Nephron progenitor cell (in vitro differentiated cells): Measurements from ENCODE around the gene PI16.

Source experiments
- DNase-seq: peaks from one replicate; pipeline ENCODE4 v3.0.0; 2021
- H3K27ac Mint-ChIP-seq: 2 replicates; pipeline ENCODE4 v1.8.0; 2021; ENCODE audit warnings: mild to moderate bottlenecking, moderate library complexity, mixed read lengths
- H3K27me3 Mint-ChIP-seq: 2 replicates; pipeline ENCODE4 v1.8.0; 2021; ENCODE audit warnings: mild to moderate bottlenecking, low read depth, mixed read lengths; ENCODE audit not compliant: poor library complexity
- H3K36me3 Mint-ChIP-seq: 2 replicates; pipeline ENCODE4 v1.8.0; 2021; ENCODE audit warnings: low read depth, mixed read lengths
- H3K4me1 Mint-ChIP-seq: 2 replicates; pipeline ENCODE4 v1.8.0; 2021; ENCODE audit warnings: mixed read lengths
- H3K4me3 Mint-ChIP-seq: 2 replicates; pipeline ENCODE4 v1.8.0; 2021; ENCODE audit warnings: mild to moderate bottlenecking, moderate library complexity, mixed read lengths
- H3K9me3 Mint-ChIP-seq: 2 replicates; pipeline ENCODE4 v1.8.0; 2021; ENCODE audit warnings: mild to moderate bottlenecking, moderate library complexity, mixed read lengths
- TF ChIP-seq, protein P1 (sequence below): fragments of 200-600 bp; sonication (generic); IDR thresholded peaks from 2 replicates; pipeline ENCODE4 v1.5.0; 2021; ENCODE audit warnings: antibody characterized with exemption

The PI16 gene

DNA sequence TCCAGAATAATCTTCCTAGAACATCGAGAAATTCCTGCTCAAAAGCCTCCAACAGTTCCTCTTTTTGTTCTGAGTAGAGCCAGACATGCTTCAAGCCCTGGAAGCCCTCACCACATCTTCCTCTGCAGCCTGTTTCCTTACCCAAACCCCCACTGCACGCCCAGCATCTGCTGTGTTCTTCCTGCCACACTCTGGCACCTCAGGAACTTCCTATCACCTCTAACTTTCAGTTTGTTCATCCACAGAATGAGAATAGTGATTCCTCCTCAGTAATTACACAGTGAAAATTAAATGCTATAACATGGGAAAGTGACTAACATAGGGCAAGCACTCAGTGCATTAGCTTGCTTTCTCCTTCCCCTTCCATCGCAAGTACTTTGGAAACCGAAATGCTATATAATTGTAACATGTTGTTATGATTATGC, 42.5 kb upstream of the PI16 start:
- Mint-ChIP-seq H3K27me3 (no peaks in the 10 kb centered on the region), H3K27ac (no peak overlapping the region), H3K36me3 (peaks cover 5% of the 10 kb centered on the region), H3K9me3 (no peaks in the 10 kb centered on the region), H3K4me1 (peaks cover 18% of the 10 kb centered on the region), H3K4me3 (no peak overlapping the region)
- DNase-seq, result no peak
- TF ChIP-seq, protein P1, sequence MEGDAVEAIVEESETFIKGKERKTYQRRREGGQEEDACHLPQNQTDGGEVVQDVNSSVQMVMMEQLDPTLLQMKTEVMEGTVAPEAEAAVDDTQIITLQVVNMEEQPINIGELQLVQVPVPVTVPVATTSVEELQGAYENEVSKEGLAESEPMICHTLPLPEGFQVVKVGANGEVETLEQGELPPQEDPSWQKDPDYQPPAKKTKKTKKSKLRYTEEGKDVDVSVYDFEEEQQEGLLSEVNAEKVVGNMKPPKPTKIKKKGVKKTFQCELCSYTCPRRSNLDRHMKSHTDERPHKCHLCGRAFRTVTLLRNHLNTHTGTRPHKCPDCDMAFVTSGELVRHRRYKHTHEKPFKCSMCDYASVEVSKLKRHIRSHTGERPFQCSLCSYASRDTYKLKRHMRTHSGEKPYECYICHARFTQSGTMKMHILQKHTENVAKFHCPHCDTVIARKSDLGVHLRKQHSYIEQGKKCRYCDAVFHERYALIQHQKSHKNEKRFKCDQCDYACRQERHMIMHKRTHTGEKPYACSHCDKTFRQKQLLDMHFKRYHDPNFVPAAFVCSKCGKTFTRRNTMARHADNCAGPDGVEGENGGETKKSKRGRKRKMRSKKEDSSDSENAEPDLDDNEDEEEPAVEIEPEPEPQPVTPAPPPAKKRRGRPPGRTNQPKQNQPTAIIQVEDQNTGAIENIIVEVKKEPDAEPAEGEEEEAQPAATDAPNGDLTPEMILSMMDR, result no peak

DNA sequence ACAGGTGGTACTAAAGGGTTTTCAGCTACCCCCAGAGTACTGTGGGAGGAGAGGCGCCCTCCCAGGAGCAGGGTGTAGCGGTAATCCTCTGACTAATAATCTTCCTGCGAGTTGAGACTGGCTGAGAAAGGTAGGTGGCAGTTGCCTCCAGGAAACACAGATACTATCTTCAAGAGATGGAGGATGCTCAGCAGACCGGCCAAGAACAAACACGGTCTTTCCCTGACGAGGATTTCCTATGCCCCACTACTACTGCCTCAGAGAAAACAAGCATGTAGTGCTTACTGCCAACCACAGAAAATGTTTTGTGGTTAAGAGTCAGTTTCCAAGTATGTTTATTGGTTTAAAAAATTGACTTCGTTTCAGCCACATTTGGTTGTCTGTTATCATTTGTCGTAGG, 42.0 kb upstream of the PI16 start:
- no peak for DNase-seq
- H3K27me3 Mint-ChIP-seq, result no peaks in the 10 kb centered on the region
- TF ChIP-seq, protein P1, result no peak

DNA sequence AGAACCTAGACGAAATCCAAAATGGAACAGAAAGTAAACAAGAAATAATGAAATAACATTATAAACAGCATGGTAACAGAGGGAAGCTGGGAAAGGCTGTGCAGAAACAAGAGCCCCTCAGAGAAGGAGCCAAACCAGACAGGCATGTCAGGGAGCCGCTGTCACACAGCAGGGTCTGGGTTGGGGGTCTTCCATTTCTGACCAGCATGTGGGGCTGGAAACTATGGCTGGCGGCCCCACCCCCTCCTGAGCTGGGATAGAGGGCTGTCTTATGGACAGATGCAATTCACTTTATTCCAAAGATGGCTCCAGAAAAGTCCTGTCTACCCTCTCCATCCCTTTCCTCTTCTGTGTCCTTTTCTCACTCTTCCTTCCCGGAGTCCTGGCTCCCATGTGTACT, 41.5 kb upstream of the PI16 start:
- TF ChIP-seq, protein P1, result no peak
- Mint-ChIP-seq H3K27me3 (no peaks in the 10 kb centered on the region), H3K36me3 (peaks cover 5% of the 10 kb centered on the region), H3K9me3 (no peaks in the 10 kb centered on the region), H3K4me1 (peaks cover 13% of the 10 kb centered on the region), H3K4me3 (no peak overlapping the region), H3K27ac (no peak overlapping the region)
- no peak for DNase-seq

More for the DNA sequence above, 42.0 kb upstream of the PI16 start:
- H3K4me3 Mint-ChIP-seq, result no peak overlapping the region
- peaks cover 5% of the 10 kb centered on the region for H3K36me3 Mint-ChIP-seq
- H3K4me1 Mint-ChIP-seq, result peaks cover 18% of the 10 kb centered on the region
- no peak overlapping the region for H3K27ac Mint-ChIP-seq
- H3K9me3 Mint-ChIP-seq, result no peaks in the 10 kb centered on the region

DNA sequence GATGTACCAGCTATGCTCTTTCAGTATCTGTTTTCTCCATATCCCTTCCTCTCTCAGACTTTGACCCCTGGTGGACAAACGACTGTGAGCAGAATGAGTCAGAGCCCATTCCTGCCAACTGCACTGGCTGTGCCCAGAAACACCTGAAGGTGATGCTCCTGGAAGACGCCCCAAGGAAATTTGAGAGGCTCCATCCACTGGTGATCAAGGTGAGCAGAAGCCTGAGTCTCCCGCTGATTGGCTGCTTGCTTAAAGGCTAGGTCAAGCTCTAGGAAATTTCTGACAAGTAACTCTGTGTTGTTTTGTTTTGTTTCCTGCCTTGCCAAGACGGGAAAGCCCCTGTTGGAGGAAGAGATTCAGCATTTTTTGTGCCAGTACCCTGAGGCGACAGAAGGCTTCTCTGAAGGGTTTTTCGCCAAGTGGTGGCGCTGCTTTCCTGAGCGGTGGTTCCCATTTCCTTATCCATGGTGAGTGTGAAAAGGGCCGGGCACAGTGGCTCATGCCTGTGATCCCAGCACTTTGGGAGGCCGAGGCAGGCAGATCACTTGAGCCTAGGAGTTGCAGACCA, 40.2 kb upstream of the PI16 start:
- H3K9me3 Mint-ChIP-seq, result no peaks in the 10 kb centered on the region
- peaks cover 5% of the 10 kb centered on the region for H3K36me3 Mint-ChIP-seq
- peak; percentile 17 for DNase-seq
- peak overlapping the region; percentile 70 for H3K27ac Mint-ChIP-seq
- peaks cover 10% of the 10 kb centered on the region for H3K4me1 Mint-ChIP-seq
- no peak overlapping the region for H3K4me3 Mint-ChIP-seq
- TF ChIP-seq, protein P1, result no peak
- H3K27me3 Mint-ChIP-seq, result peaks cover 1% of the 10 kb centered on the region

DNA sequence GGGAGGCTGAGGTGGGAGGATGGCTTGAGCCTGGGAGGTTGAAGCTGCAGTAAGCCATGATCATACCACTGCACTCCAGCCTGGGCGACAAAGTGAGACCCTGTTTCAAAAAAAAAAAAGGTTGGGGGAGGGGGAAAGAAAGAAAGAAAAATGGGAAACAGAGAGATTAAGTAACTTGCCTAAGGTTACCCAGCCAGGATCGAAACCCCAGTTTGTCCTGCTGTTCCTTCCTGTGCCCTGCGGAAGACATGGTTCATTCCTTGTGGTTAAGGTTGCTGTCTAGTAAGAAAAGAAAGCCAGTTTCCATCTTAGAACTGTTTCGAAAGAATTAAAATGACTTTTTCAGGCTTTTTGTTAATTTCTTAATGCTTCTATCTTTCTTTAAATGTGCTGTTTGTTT, 38.9 kb upstream of the PI16 start:
- no peak overlapping the region for H3K27ac Mint-ChIP-seq
- DNase-seq, result no peak
- no peaks in the 10 kb centered on the region for H3K9me3 Mint-ChIP-seq
- H3K36me3 Mint-ChIP-seq, result peaks cover 5% of the 10 kb centered on the region
- H3K4me3 Mint-ChIP-seq, result no peak overlapping the region
- H3K27me3 Mint-ChIP-seq, result peaks cover 3% of the 10 kb centered on the region
- TF ChIP-seq, protein P1, result no peak
- H3K4me1 Mint-ChIP-seq, result peaks cover 10% of the 10 kb centered on the region

DNA sequence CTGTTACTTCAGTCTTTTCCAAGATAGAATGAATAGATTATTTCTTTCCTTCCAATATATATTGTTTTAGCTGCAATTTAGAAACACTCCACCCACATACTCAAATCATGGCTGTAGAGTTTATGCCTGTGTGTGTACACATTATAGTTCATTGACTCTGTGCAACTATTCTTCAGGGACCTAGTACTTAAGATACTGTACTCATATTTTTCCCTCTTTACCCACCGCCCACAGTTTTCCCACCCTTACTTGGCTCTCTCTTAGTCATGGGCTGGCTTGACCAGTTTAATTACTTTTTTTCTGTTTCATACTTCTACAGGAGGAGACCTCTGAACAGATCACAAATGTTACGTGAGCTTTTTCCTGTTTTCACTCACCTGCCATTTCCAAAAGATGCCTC, 38.4 kb upstream of the PI16 start:
- H3K9me3 Mint-ChIP-seq, result no peaks in the 10 kb centered on the region
- H3K4me1 Mint-ChIP-seq, result peaks cover 10% of the 10 kb centered on the region
- no peak overlapping the region for H3K27ac Mint-ChIP-seq
- H3K36me3 Mint-ChIP-seq, result peaks cover 10% of the 10 kb centered on the region
- H3K27me3 Mint-ChIP-seq, result peaks cover 3% of the 10 kb centered on the region
- TF ChIP-seq, protein P1, result no peak
- no peak overlapping the region for H3K4me3 Mint-ChIP-seq
- no peak for DNase-seq
